AML-193 (cell line): ENCODE measurements around the gene IL4.
"Not testable (repeated sequence)": the region's sequence is repeated elsewhere in the genome, so short reads cannot be mapped to it uniquely, and the experiment has no call there.

ENCODE experiments used
- DNase-seq, 2 experiments: peaks; one replicate each; lab custom pipeline; 2025; lab: John Stamatoyannopoulos, UW

Gene IL4

GRCh38 chr5:132673939-132674630 is at the start of gene IL4:
Gene IL4, plus strand, starts transcription at chr5:132673989. Its CDS starts 62 bp downstream, at chr5:132674051.
- no peak for DNase-seq

GRCh38 chr5:132627470-132627869 is 46.3 kb upstream of the IL4 start:
- DNase-seq = no peak

GRCh38 chr5:132628814-132629213 is 45.0 kb upstream of the IL4 start:
- no peak for DNase-seq

- no peak for DNase-seq
These were observed 44.4 kb upstream of the IL4 start for GRCh38 chr5:132629230-132629944.

GRCh38 chr5:132633587-132633986 is 40.2 kb upstream of the IL4 start:
- not testable (repeated sequence) for DNase-seq

GRCh38 chr5:132635873-132636272 is 37.9 kb upstream of the IL4 start:
- no peak for DNase-seq

GRCh38 chr5:132637241-132637640 is 36.5 kb upstream of the IL4 start:
- DNase-seq = no peak

GRCh38 chr5:132639706-132640130 is 34.1 kb upstream of the IL4 start:
- no peak for DNase-seq

- DNase-seq = no peak
These were observed 33.2 kb upstream of the IL4 start for GRCh38 chr5:132640613-132641012.

GRCh38 chr5:132641241-132641723 is 32.5 kb upstream of the IL4 start:
- DNase-seq = no peak

- DNase-seq = no peak
These were observed 31.9 kb upstream of the IL4 start for GRCh38 chr5:132641841-132642240.

- DNase-seq = no peak
These were observed 29.6 kb upstream of the IL4 start for GRCh38 chr5:132644177-132644576.

GRCh38 chr5:132646583-132647266 is 27.1 kb upstream of the IL4 start:
- no peak for DNase-seq

GRCh38 chr5:132647473-132647872 is 26.3 kb upstream of the IL4 start:
- DNase-seq = no peak

- DNase-seq = no peak
These were observed 25.4 kb upstream of the IL4 start for GRCh38 chr5:132648355-132648754.

GRCh38 chr5:132651838-132652469 is 21.8 kb upstream of the IL4 start:
- DNase-seq = no peak

GRCh38 chr5:132653716-132654115 is 20.1 kb upstream of the IL4 start:
- DNase-seq = no peak

- no peak for DNase-seq
These were observed 17.7 kb upstream of the IL4 start for GRCh38 chr5:132655821-132656773.

- DNase-seq = no peak
These were observed 16.9 kb upstream of the IL4 start for GRCh38 chr5:132656774-132657355.

- DNase-seq = no peak
These were observed 16.0 kb upstream of the IL4 start, which contains the start of gene IL13 for GRCh38 chr5:132657676-132658380. Gene IL13, plus strand, starts transcription at chr5:132658173. Its CDS starts 14 bp downstream, at chr5:132658187.
